Spleen (tissue), 7 donors: ENCODE results near the gene C1QTNF12.

Experiments used
- POLR2A ChIP-seq, 3 donors: fragments of 450-650 bp; IDR thresholded peaks; one replicate each; pipeline ENCODE4 v1.5.1; 2017; ENCODE audit warnings: antibody characterized with exemption in 3 of 3, mild to moderate bottlenecking in 1 of 3
- TF ChIP-seq, protein P1 (sequence below), 11 experiments: fragments of 200-600 bp in 7 of 11; fragments of 450-650 bp in 4 of 11; sonication (generic) in 4 of 11; IDR thresholded peaks in 8 of 11; conservative IDR thresholded peaks in 3 of 11; 1 replicate in 7 of 11; 2 replicates in 4 of 11; pipeline versions ENCODE4 v1.4.0 to v1.8.0; 2016 to 2021; ENCODE audit warnings: antibody characterized with exemption in 11 of 11, inconsistent platforms in 4 of 11, mild to moderate bottlenecking in 1 of 11
- donor health status: DM: no; HTN: no; CAD: no; lungs with moderate emphysema.
- donor health status: DM: no; HTN: no; CAD: no.
- donor health status: DM: no; HTN: no; CAD: no.

DNA sequence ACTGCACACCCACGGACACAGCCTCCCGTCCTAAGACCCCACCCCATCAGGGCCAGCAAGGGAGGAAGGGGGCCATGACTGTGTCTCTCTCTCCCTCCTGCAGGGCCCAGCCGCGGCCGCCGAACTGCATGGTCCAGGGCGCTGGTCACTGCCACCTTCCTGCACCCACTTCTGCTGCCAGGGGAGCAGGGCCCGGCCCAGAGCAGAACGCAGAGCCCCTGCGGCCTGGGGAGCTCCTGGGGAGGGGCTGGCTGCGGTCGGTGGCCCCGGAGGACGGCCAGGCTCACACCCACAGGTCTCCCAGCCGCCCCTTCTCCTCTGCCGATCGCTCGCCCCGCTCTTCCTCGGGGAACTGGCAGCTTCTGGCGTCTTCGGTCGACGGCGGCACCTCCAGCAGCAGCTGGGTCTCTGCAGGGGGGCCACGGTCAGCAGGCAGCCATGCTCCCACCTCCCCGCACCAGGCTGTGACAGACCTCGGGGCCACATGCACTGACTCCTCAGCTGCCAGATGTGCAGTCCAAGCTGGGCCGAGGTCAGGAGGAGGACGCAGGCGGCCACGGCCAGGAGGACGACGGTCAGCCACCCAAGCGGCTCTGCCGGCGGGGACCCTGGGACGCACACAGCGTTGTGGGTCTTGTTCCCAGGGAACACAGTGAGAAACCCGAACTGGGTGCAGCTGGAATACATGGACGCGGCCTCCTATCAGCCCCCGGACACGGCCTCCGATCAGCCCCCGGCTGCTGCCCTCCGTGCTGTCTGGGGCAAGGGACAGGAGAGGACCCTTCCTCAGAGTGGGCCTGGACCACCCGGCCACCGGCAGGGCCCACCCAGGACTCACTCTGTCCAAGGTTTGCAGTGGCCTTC is 42.7 kb downstream of the C1QTNF12 start:
- TF ChIP-seq, protein P1, sequence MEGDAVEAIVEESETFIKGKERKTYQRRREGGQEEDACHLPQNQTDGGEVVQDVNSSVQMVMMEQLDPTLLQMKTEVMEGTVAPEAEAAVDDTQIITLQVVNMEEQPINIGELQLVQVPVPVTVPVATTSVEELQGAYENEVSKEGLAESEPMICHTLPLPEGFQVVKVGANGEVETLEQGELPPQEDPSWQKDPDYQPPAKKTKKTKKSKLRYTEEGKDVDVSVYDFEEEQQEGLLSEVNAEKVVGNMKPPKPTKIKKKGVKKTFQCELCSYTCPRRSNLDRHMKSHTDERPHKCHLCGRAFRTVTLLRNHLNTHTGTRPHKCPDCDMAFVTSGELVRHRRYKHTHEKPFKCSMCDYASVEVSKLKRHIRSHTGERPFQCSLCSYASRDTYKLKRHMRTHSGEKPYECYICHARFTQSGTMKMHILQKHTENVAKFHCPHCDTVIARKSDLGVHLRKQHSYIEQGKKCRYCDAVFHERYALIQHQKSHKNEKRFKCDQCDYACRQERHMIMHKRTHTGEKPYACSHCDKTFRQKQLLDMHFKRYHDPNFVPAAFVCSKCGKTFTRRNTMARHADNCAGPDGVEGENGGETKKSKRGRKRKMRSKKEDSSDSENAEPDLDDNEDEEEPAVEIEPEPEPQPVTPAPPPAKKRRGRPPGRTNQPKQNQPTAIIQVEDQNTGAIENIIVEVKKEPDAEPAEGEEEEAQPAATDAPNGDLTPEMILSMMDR (IDR thresholded peaks at IDR 0.05 in 8 of 11, conservative IDR thresholded peaks at IDR 0.05 in 3 of 11) = no peak
- TF ChIP-seq POLR2A (IDR thresholded peaks at IDR 0.05) = no peak
